ENCODE results near the gene CDCP1.

CDCP1 gene

DNA sequence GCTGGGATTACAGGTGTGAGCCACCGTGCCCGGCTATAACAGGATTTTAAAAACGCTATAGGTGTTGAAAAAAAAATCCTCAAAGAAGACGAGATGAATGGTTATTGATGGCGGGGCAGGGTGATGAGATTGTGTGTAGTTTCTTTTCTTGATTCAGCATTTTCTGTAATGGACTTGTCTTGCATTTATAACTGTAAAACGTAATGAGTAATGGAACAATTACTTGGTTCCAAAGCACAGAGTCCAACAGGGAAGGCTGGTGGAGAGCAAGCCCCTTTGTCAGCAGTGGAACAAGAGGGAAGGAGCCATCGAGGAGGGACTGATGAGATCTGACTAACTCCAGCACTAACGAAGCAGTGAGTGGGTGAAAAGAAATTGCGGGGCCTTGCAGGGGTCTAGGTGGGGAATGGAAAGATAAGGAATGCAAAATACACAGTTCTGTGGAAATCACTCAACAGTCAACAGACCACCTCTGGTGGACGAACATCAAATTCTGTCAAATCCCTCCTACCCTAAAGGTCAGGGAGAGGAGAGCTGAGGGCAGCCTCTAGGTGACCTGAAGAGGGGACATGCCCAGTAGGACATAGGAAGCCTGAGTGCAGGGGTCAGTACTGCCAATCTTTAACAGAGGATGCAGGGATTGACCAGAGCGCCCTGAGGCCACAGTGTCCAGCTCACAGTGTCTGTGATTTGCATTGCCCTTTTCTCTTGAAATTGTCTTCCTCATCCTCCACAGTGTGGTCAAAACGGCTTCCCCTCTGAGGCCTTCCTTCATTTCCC lies 23.1 kb upstream of the CDCP1 start:
- no peaks in the 10 kb centered on the region for H3K9me3 ChIP-seq (ENCODE audit: control insufficient read depth, insufficient read depth, low read length)
- no peak overlapping the region for H3K4me3 ChIP-seq (ENCODE audit: low read depth, low read length)
- H3K4me1 ChIP-seq (ENCODE audit: control insufficient read depth, insufficient read depth, low read length): peaks cover 4% of the 10 kb centered on the region
- H3K9ac ChIP-seq (ENCODE audit: low read depth, low read length): no peak overlapping the region
- no peaks in the 10 kb centered on the region for H3K36me3 ChIP-seq (ENCODE audit: control insufficient read depth, insufficient read depth, low read length)
- peaks cover 5% of the 10 kb centered on the region for H3K27me3 ChIP-seq (ENCODE audit: control insufficient read depth, insufficient read depth, low read length)

DNA sequence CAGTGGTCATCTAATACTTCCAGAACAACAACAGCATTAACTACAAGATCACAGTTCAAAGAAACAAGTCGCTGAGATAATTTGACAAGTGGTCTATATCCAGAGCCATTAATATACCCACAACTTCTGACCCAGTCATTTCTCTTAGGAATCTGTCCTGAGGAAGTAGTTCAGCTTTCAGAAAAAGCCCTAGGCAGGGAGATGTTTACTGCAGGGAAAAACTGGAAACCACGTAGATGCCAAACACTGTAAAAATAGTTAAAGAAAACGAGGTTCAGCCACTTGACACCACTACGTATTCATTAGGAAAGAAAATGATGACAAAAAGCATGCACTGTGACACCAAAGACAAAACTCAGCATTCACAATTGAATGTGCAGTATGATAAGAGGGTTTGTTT lies 22.3 kb upstream of the CDCP1 start:
- Histone ChIP-seq H3K4me1 (ENCODE audit: control insufficient read depth, insufficient read depth, low read length) (peaks cover 4% of the 10 kb centered on the region), H3K27me3 (ENCODE audit: control insufficient read depth, insufficient read depth, low read length) (peaks cover 5% of the 10 kb centered on the region), H3K9ac (ENCODE audit: low read depth, low read length) (no peak overlapping the region), H3K36me3 (ENCODE audit: control insufficient read depth, insufficient read depth, low read length) (no peaks in the 10 kb centered on the region), H3K9me3 (ENCODE audit: control insufficient read depth, insufficient read depth, low read length) (no peaks in the 10 kb centered on the region), H3K4me3 (ENCODE audit: low read depth, low read length) (no peak overlapping the region)

DNA sequence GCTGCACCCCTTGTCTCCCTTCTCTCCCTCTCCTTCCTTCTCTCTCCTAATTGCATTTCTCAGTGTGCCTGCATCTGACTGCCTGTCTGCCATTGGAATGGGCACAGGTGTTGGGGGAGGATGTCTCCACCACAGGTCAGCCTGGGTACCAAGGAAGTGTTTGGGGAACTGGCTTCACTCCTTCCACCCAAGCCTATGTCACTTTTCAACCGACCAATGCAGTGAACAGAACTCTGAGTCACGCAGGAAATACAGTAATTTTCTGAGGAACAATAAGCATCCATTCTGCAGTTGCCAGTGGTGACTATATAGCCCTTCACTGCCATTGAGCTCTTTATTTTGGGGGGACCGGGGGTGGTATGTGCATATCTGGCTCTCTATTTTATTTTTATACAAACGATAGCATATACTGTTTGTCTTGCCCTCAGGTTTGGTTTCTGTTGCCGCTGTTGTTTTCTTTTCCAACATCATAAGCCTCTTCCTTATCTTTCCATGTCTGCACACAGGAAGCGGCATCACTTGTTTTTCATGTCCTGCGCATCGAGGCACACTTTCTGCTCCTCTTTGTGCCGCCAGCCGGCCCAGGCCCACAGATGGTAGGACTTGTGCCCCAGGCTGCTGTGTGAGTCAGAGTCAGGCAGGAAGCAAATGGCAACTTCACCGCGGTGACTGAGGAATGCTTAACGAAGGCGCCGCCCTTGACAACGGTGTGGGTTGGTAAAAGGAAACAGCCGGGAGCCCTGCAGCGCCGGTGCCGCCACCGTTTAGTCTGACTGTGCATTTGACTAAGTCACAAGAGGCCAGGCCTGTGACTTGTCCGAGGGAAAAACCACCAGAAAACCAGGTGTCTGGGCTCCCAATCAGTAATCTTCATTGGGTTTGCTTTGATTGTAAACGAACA lies 21.1 kb upstream of the CDCP1 start:
- H3K27me3 ChIP-seq (ENCODE audit: control insufficient read depth, insufficient read depth, low read length): peaks cover 5% of the 10 kb centered on the region
- H3K36me3 ChIP-seq (ENCODE audit: control insufficient read depth, insufficient read depth, low read length): no peaks in the 10 kb centered on the region
- H3K9ac ChIP-seq (ENCODE audit: low read depth, low read length): no peak overlapping the region
- no peaks in the 10 kb centered on the region for H3K9me3 ChIP-seq (ENCODE audit: control insufficient read depth, insufficient read depth, low read length)
- H3K4me1 ChIP-seq (ENCODE audit: control insufficient read depth, insufficient read depth, low read length): peaks cover 4% of the 10 kb centered on the region
- H3K4me3 ChIP-seq (ENCODE audit: low read depth, low read length): no peak overlapping the region

DNA sequence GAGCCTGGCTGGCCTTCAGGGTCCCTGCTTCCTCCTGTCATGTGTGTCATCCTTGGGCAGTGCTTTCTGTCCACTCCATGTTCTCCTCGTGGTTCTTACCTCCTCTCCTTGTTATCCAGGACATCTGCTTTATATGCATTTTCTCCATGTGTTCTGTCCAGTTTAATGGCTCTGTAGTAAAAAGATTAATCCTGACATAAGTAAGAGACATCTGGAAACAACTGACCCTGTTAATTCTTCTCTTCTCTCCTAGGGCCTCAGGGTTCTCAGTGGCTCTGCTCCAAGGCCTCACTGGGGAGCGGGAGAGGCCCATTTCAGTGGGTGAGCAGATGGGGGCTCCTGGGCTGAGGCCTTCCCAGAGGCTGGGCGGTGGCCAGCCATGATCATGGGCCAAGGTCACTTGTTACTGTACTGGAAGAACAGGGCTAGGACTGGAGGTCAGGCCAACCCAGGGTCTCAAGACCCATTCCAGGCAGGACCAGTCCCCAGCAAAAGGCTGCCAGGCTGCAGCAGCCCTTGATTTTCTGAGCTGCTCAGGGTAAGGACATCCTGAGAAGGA lies 20.2 kb upstream of the CDCP1 start:
- H3K9ac ChIP-seq (ENCODE audit: low read depth, low read length): no peak overlapping the region
- no peaks in the 10 kb centered on the region for H3K9me3 ChIP-seq (ENCODE audit: control insufficient read depth, insufficient read depth, low read length)

DNA sequence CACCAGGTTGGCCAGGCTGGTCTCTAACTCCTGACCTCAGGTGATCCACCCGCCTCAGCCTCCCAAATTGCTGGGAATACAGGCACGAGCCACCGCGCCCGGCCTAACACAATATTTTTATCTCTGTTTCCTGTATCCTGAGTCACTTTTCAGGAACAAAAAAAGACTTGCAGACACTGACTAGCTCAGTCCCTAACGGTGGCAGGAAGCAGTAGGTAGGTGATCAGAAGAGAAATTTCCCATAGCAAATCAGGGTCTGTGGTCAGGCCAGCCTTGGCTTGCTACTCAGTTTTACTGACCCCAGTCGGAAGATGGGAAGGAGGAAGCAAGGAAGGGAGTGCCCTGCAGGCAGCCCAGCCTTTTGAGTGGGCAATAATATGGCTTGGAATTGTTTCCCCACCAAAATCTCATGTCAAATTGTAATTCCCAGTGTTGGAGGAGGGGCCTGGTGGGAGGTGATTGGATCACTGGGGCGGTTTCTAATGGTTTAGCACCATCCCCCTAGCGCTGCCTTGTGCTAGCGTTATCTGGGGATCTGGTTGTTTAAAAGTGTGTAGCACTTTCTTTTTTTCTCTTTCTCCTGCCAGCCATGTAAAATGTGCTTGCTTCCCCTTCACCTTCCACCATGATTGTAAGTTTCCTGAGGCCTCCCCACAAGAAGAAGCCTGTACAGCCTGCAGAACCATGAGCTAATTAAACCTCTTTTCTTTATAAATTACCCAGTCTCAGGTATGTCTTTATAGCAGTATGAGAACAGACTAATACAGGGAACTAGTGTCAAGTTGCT lies 19.5 kb upstream of the CDCP1 start:
- peaks cover 4% of the 10 kb centered on the region for H3K4me1 ChIP-seq (ENCODE audit: control insufficient read depth, insufficient read depth, low read length)
- peaks cover 5% of the 10 kb centered on the region for H3K27me3 ChIP-seq (ENCODE audit: control insufficient read depth, insufficient read depth, low read length)
- no peak overlapping the region for H3K9ac ChIP-seq (ENCODE audit: low read depth, low read length)
- H3K36me3 ChIP-seq (ENCODE audit: control insufficient read depth, insufficient read depth, low read length): no peaks in the 10 kb centered on the region
- H3K9me3 ChIP-seq (ENCODE audit: control insufficient read depth, insufficient read depth, low read length): no peaks in the 10 kb centered on the region
- no peak overlapping the region for H3K4me3 ChIP-seq (ENCODE audit: low read depth, low read length)

More for the DNA sequence above, 20.2 kb upstream of the CDCP1 start:
- H3K4me3 ChIP-seq (ENCODE audit: low read depth, low read length): no peak overlapping the region
- peaks cover 5% of the 10 kb centered on the region for H3K27me3 ChIP-seq (ENCODE audit: control insufficient read depth, insufficient read depth, low read length)
- H3K36me3 ChIP-seq (ENCODE audit: control insufficient read depth, insufficient read depth, low read length): no peaks in the 10 kb centered on the region
- H3K4me1 ChIP-seq (ENCODE audit: control insufficient read depth, insufficient read depth, low read length): peaks cover 4% of the 10 kb centered on the region

DNA sequence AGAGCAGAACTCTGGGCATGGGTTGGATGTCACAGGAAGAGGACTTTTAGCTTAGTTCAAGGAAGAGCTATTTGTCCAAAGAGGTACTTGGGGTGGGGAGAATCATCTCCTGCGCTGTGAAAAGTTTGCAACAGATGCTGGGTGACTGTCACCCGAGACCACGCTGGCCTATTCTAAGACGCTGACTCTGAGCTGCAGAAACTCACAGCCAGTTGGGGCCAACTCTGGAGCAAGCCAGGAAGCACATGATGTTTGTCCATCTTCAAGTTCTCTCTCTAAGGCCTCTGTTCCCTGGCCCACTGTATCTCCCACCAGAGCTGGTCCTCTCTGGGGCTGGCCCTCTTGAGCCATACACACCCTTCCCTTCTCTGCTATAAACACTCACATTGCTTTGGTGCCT lies 17.9 kb upstream of the CDCP1 start:
- Histone ChIP-seq H3K4me3 (ENCODE audit: low read depth, low read length) (no peak overlapping the region), H3K4me1 (ENCODE audit: control insufficient read depth, insufficient read depth, low read length) (peaks cover 4% of the 10 kb centered on the region)

DNA sequence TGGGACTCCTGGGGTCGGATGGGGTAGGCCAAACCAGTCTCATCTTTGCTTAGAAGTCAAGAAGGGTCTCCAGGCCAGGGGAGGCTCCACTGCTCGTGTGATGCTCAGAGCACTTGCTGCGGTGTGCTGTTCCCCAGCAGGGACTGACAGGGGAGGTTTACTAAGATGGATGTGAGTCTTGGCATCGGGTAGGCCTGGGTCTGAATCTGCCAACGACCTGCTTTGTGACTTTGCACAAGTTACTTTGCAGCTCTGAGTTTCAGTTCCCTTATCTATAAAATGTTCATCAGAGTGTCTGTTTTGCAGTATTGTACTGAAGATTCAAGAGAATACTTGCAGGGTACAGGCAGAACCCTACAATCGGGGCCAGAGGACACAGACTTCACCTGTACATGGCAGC lies 17.3 kb upstream of the CDCP1 start:
- Histone ChIP-seq H3K36me3 (ENCODE audit: control insufficient read depth, insufficient read depth, low read length) (no peaks in the 10 kb centered on the region), H3K9me3 (ENCODE audit: control insufficient read depth, insufficient read depth, low read length) (no peaks in the 10 kb centered on the region), H3K27me3 (ENCODE audit: control insufficient read depth, insufficient read depth, low read length) (peaks cover 5% of the 10 kb centered on the region), H3K4me3 (ENCODE audit: low read depth, low read length) (no peak overlapping the region), H3K9ac (ENCODE audit: low read depth, low read length) (no peak overlapping the region), H3K4me1 (ENCODE audit: control insufficient read depth, insufficient read depth, low read length) (peaks cover 4% of the 10 kb centered on the region)

More for the DNA sequence above, 17.9 kb upstream of the CDCP1 start:
- no peak overlapping the region for H3K9ac ChIP-seq (ENCODE audit: low read depth, low read length)
- no peaks in the 10 kb centered on the region for H3K9me3 ChIP-seq (ENCODE audit: control insufficient read depth, insufficient read depth, low read length)
- no peaks in the 10 kb centered on the region for H3K36me3 ChIP-seq (ENCODE audit: control insufficient read depth, insufficient read depth, low read length)
- peaks cover 5% of the 10 kb centered on the region for H3K27me3 ChIP-seq (ENCODE audit: control insufficient read depth, insufficient read depth, low read length)

DNA sequence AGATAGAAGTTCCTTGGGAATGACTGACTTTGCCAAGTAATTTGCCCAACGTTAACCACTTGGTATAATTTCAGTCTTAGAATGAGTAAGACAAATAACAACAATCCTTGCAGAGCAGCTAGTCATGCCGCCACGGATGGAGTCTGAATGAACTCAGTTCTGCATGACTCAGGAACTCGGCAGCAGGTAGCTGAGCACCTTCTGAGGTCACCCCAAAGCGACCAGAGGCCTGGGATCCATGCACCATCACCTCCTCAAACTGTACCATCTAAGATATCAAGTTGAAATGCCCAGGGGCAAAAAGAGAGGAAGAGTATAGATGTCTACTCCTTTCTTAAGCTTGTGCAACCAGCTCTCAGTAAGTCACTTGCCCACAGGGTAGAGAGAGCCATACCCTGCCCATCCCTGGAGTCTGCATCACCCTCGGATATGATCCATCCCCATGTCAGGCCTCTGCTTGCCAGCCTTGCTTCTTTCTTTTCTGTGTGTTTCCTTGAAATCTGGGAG lies 8.5 kb upstream of the CDCP1 start:
- Histone ChIP-seq H3K4me3 (ENCODE audit: low read depth, low read length) (no peak overlapping the region), H3K9ac (ENCODE audit: low read depth, low read length) (no peak overlapping the region), H3K27me3 (ENCODE audit: control insufficient read depth, insufficient read depth, low read length) (no peaks in the 10 kb centered on the region), H3K4me1 (ENCODE audit: control insufficient read depth, insufficient read depth, low read length) (no peaks in the 10 kb centered on the region), H3K9me3 (ENCODE audit: control insufficient read depth, insufficient read depth, low read length) (no peaks in the 10 kb centered on the region), H3K36me3 (ENCODE audit: control insufficient read depth, insufficient read depth, low read length) (no peaks in the 10 kb centered on the region)

DNA sequence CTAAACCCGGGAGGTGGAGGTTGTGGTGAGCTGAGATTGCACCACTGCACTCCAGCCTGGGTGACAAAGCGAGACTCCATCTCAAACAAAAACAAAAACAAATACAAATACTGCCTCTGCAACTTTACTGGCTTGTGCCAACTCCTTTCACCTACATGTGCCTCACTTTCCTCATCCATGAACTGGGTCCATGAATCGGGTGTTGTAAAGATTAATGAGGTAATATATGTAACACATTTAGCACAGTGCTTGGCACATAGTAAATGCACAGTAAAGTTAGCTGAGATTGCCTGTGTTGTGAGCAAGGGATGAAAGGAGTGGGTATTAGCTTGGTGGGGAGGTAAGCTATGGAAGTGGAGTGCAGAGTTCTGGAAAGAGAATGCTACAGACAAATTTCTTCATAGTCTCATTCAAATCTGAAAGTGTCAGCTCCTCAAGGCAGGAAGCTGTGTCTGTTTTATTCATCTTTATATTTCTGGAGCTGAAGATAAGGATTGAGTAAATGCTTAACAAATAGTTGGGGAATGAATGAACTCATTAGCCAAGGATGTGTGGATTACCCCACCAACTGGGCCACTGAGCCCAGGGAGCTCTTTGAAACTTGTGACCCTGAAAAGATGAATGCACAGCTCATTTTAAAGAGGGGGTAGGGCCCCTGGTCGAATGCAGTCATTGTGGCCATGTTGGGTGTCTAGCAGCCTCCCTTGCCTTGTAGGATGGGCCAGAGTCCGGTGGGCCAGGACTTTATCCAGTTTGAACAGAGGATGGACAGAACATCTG lies 7.7 kb upstream of the CDCP1 start:
- Histone ChIP-seq H3K9ac (ENCODE audit: low read depth, low read length) (no peak overlapping the region), H3K9me3 (ENCODE audit: control insufficient read depth, insufficient read depth, low read length) (no peaks in the 10 kb centered on the region), H3K4me1 (ENCODE audit: control insufficient read depth, insufficient read depth, low read length) (no peaks in the 10 kb centered on the region), H3K36me3 (ENCODE audit: control insufficient read depth, insufficient read depth, low read length) (no peaks in the 10 kb centered on the region), H3K4me3 (ENCODE audit: low read depth, low read length) (no peak overlapping the region), H3K27me3 (ENCODE audit: control insufficient read depth, insufficient read depth, low read length) (peaks cover 2% of the 10 kb centered on the region)

DNA sequence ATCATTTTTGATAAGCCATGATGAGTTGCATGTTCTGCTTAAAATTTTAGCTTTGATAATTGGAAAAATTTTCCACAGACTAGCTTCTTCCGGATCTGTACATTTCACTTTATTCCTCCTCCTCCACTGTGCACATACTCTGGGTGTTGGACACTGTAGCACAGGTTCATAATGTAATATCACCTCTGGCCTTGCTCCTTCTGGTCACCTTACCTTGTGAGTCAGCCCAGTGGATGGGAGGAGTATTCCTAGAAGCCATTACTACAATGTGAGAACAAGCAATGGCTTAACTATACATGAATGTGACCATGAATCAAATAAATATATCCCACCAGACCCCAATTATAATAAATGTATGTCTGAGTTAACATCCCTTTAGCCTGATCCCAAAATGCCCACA lies 6.1 kb upstream of the CDCP1 start:
- H3K27me3 ChIP-seq (ENCODE audit: control insufficient read depth, insufficient read depth, low read length): peaks cover 14% of the 10 kb centered on the region
- H3K4me1 ChIP-seq (ENCODE audit: control insufficient read depth, insufficient read depth, low read length): no peaks in the 10 kb centered on the region
- H3K9me3 ChIP-seq (ENCODE audit: control insufficient read depth, insufficient read depth, low read length): no peaks in the 10 kb centered on the region
- no peak overlapping the region for H3K9ac ChIP-seq (ENCODE audit: low read depth, low read length)
- no peaks in the 10 kb centered on the region for H3K36me3 ChIP-seq (ENCODE audit: control insufficient read depth, insufficient read depth, low read length)
- no peak overlapping the region for H3K4me3 ChIP-seq (ENCODE audit: low read depth, low read length)

Data from iPS-15b (cell line).